GM12872 (cell line): ENCODE data around the gene CRYL1.

ENCODE experiments used
- CTCF ChIP-seq: IDR thresholded peaks from 3 replicates; pipeline ENCODE4 v1.5.1; 2011; ENCODE audit warnings: low read depth, mild to moderate bottlenecking, low read length, moderate library complexity; ENCODE audit not compliant: insufficient read depth

The CRYL1 gene

GRCh38 chr13:20422362-20422761 is 103.3 kb downstream of the CRYL1 start:
- TF ChIP-seq CTCF = no peak

GRCh38 chr13:20420938-20421337 is 104.7 kb downstream of the CRYL1 start:
- TF ChIP-seq CTCF = no peak

GRCh38 chr13:20418953-20419352 is 106.7 kb downstream of the CRYL1 start:
- TF ChIP-seq CTCF = no peak

GRCh38 chr13:20416223-20416745 is 109.4 kb downstream of the CRYL1 start:
- no peak for TF ChIP-seq CTCF

GRCh38 chr13:20415694-20416107 is 110.0 kb downstream of the CRYL1 start:
- TF ChIP-seq CTCF = no peak

- no peak for TF ChIP-seq CTCF
Observed at GRCh38 chr13:20415306-20415679, 110.4 kb downstream of the CRYL1 start.

- no peak for TF ChIP-seq CTCF
Observed at GRCh38 chr13:20414546-20415305, 110.9 kb downstream of the CRYL1 start.
